Activated naive CD4-positive, alpha-beta T cell treated with anti-CD3 and anti-CD28 coated beads, Interleukin-2, amount 10 ng/mL, durations not matched to agents 7 days and 5 days (primary cell): ENCODE results near the gene CCDC88C.
A peak's percentile ranks its signal among the peaks of the same experiment; 100 is the strongest.

Experiments used
- CTCF ChIA-PET: fragments of 350-600 bp; sonication (Branson Sonifier 250); formaldehyde crosslinking; loops from one replicate; lab custom pipeline; 2021; ENCODE audit warnings: antibody characterized with exemption; lab: Charles Lee
- DNase-seq: peaks from one replicate; pipeline ENCODE4 v3.0.0-alpha.2; 2020
- H3K27ac Mint-ChIP-seq: one replicate; pipeline ENCODE4 v1.8.0; 2021; ENCODE audit warnings: mild to moderate bottlenecking, moderate library complexity, mixed read lengths
- H3K27me3 Mint-ChIP-seq: one replicate; pipeline ENCODE4 v1.8.0; 2021; ENCODE audit warnings: mild to moderate bottlenecking, mixed read lengths
- H3K36me3 Mint-ChIP-seq: one replicate; pipeline ENCODE4 v1.8.0; 2021; ENCODE audit warnings: mixed read lengths
- H3K4me1 Mint-ChIP-seq: one replicate; pipeline ENCODE4 v1.8.0; 2021; ENCODE audit warnings: mixed read lengths
- H3K4me3 Mint-ChIP-seq: one replicate; pipeline ENCODE4 v1.8.0; 2021; ENCODE audit warnings: mild to moderate bottlenecking, moderate library complexity, mixed read lengths
- H3K9me3 Mint-ChIP-seq: one replicate; pipeline ENCODE4 v1.8.0; 2021; ENCODE audit warnings: mixed read lengths

The CCDC88C gene

DNA sequence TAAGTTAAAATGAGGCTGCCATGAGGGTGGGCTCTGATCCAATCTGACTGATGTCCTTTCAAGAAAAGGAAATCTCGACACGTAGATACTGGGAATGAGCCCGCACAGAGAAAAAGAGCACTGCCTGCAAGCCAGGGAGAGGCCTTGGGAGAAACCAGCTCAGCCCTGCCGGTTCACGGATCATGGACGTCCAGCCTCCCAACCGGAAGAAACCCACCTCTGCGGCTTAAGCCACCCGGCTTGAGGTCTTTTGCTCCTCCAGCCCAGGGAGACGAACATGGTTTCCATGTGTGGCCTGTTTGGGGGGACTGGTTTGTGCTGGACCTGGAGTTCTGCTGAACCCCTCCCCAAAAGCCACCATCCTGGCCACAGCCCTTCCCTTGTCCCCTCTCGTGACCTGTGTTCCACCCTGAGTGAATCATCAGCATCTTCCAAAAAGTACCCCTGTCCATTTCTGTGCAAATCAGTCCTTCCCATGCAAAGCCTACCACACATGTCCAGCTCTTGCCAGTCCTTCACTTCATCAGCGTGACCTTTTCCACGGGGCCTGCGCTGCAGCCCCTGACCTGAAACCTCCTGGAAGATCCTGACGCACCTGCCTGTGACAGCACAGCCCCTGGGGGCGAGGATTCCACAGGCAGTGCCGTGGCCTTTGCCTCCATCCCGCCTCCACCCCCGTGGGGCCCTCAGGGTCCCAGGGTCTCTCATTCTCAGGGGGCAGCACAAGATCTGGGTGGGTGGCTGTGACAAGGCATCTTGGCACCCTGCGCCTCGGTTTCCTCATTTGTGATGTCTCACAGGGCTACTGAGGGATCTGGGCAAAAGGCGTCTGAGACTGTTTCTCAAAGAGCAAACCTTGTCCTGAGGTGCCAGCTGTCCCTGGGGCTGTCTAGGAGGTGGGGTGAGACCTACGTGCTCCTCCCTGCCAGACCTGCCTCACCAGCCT lies 121.5 kb downstream of the CCDC88C start:
- Mint-ChIP-seq H3K27ac (peak overlapping the region; percentile 28), H3K27me3 (no peaks in the 10 kb centered on the region), H3K4me1 (peaks cover 2% of the 10 kb centered on the region), H3K9me3 (no peaks in the 10 kb centered on the region), H3K4me3 (no peak overlapping the region), H3K36me3 (peaks cover 77% of the 10 kb centered on the region)
- CTCF ChIA-PET: interaction anchor here (0.6 to 1.3 kb wide), 2 partner anchors 10 to 506 kb away, joined by 3 to 5 read pairs; no protein-coding TSS in a partner anchor
- DNase-seq: no peak

DNA sequence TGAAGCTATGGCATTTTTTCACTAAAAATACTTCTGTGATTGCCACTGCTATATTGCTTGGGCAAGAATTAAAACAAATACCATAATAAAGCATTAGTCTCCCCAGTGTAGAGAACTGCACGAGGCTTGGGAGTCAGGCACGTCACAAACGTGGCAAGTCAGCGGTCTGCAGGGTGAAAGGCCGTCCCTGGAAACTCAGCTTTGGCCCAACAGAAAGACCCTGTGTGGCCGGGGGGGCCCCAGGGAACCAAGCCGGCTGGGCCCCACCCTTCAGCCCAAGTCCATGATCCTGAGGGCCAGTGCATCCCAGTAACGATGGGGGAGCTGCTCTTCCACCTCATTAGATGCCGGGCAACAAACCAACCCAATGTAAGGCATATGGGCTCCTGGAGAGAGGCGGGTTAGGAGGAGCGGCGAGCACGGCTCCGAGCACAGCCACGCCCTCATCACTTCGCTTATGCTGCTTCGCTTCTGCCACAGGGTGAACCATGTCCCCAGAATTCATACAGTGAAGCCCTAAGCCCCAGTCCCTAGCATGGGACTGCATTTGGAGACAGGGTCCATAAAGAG lies 122.3 kb downstream of the CCDC88C start:
- CTCF ChIA-PET: no interaction called here
- Mint-ChIP-seq H3K9me3 (no peaks in the 10 kb centered on the region), H3K4me1 (peaks cover 2% of the 10 kb centered on the region), H3K4me3 (no peak overlapping the region), H3K27ac (peak overlapping the region; percentile 28), H3K36me3 (peaks cover 76% of the 10 kb centered on the region), H3K27me3 (no peaks in the 10 kb centered on the region)
- DNase-seq: no peak

DNA sequence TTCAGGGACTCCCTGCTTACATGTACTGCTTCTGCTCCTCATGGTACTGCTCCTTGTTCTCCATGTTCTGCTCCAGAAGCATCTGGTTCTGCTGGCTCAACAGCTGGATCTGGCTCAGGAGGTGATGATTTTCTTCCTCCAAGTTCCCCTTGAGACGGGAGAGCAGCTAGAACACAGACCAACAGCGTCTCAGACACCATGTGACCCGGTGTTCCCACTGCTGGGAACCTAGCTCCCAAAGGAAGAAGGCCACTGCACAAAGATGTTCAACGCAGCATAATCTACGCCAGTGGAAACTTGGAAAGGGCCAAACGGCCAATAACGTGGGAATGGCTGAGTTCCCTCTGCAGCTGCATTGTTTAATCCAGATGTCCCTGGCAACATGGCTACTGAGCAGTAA lies 123.5 kb downstream of the CCDC88C start:
- Mint-ChIP-seq H3K9me3 (no peaks in the 10 kb centered on the region), H3K27ac (no peak overlapping the region), H3K27me3 (no peaks in the 10 kb centered on the region), H3K4me3 (no peak overlapping the region), H3K4me1 (peaks cover 2% of the 10 kb centered on the region), H3K36me3 (peaks cover 79% of the 10 kb centered on the region)
- CTCF ChIA-PET: no interaction called here
- DNase-seq: no peak

DNA sequence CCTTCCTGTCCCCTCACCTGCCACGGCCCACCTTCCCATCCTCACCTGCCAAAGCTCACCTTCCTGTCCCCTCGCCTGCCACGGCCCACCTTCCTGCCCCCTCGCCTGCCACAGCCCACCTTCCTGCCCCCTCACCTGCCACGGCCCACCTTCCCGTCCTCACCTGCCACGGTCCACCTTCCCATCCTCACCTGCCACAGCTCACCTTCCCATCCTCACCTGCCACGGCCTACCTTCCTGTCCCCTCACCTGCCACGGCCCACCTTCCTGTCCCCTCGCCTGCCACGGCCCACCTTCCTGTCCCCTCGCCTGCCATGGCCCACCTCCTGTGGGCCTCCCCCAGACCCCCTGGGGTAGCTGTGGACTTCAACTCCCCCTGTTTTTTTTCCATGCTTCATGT lies 124.3 kb downstream of the CCDC88C start:
- H3K27me3 Mint-ChIP-seq: no peaks in the 10 kb centered on the region
- no peak for DNase-seq
- H3K36me3 Mint-ChIP-seq: peaks cover 76% of the 10 kb centered on the region
- H3K27ac Mint-ChIP-seq: no peak overlapping the region
- H3K9me3 Mint-ChIP-seq: no peaks in the 10 kb centered on the region
- H3K4me1 Mint-ChIP-seq: peaks cover 2% of the 10 kb centered on the region
- CTCF ChIA-PET: interaction anchor here (0.8 kb wide), 1 partner anchor 132 kb away, joined by 3 read pairs; no protein-coding TSS in a partner anchor
- no peak overlapping the region for H3K4me3 Mint-ChIP-seq

DNA sequence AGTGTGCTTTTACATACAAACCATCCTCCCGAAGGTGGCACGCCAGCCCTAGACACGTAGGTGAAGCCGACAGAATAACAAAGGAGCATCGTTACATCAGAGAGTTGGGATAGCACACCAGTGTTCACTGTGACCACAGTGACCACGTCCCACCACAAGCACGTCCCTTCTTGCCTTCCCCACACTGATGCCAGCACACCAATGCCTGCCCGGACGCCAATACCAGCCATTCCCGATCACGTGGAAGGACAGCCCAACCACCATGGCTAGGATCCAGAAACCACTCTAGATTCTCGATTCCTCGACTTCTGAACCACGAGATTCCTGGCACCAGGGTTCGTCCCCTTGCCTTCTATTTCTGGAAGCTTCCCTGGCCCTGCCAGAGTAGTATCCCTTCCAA lies 125.1 kb downstream of the CCDC88C start:
- no peak overlapping the region for H3K4me3 Mint-ChIP-seq
- no peaks in the 10 kb centered on the region for H3K9me3 Mint-ChIP-seq
- H3K36me3 Mint-ChIP-seq: peaks cover 79% of the 10 kb centered on the region
- DNase-seq: no peak
- H3K27ac Mint-ChIP-seq: peak overlapping the region; percentile 17
- no peaks in the 10 kb centered on the region for H3K27me3 Mint-ChIP-seq
- H3K4me1 Mint-ChIP-seq: peaks cover 2% of the 10 kb centered on the region
- CTCF ChIA-PET: interaction anchor here (0.8 to 1.2 kb wide), 2 partner anchors 117 to 132 kb away, joined by 3 read pairs; no protein-coding TSS in a partner anchor

DNA sequence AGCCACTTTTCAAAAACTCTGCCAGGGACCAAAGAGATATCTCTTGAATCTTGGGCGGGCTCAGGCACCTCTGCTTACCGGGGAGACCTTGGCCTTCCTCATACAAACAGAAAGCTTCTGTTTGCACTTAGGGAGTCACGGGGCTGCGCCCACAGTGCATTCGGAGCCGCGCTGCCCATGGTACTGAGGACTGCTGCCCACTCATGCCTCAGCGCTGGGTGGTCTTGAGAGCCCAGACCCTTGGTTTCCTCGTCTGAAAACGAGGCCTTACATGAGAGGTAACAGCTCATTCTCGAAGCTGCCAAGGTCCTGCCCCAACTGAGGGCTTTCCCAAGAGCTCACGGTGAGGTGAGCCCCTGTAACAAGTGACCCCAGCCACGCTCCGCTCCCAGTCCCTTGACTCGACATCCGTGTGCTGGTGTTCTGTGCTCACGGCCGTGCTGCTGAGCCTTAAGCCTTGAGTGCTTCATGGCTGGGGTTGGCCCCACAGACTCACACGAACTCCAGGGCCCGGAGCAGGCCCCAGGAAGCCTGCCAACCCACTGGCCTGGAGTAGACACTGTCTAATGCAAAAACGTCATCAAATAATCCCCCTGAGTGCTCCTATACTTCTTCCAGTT lies 125.7 kb downstream of the CCDC88C start:
- no peaks in the 10 kb centered on the region for H3K9me3 Mint-ChIP-seq
- H3K36me3 Mint-ChIP-seq: peaks cover 76% of the 10 kb centered on the region
- no peak overlapping the region for H3K4me3 Mint-ChIP-seq
- peaks cover 2% of the 10 kb centered on the region for H3K4me1 Mint-ChIP-seq
- DNase-seq: no peak
- CTCF ChIA-PET: interaction anchor here (1.2 to 2.8 kb wide), 3 partner anchors 114 to 118 kb away, joined by 3 to 24 read pairs (median 3); no protein-coding TSS in a partner anchor
- peak overlapping the region; percentile 45 for H3K27ac Mint-ChIP-seq
- no peaks in the 10 kb centered on the region for H3K27me3 Mint-ChIP-seq

DNA sequence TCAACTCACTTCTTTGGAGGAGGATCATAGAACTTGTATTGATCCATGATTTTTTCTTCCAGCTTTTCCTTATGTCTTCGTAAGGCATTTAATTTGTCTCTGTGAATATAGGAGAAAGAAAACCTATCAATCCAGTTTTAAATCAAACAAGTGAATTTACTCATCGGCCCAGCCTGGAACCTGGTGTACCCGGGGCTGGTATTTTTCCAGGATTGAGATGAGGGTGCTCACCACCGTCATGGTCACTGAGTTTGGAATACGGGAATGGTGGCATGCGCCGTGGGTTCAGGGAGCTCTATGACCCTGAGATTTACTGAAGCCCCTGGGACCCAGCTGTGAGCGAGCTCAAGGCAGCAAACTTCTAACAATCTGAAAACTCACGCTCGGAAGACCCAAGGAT lies 126.6 kb downstream of the CCDC88C start:
- no peak for DNase-seq
- peak overlapping the region; percentile 45 for H3K27ac Mint-ChIP-seq
- H3K4me3 Mint-ChIP-seq: no peak overlapping the region
- no peaks in the 10 kb centered on the region for H3K9me3 Mint-ChIP-seq
- no peaks in the 10 kb centered on the region for H3K27me3 Mint-ChIP-seq
- CTCF ChIA-PET: interaction anchor here (1.2 to 2.8 kb wide), 2 partner anchors 113 to 117 kb away, joined by 3 to 24 read pairs; no protein-coding TSS in a partner anchor
- H3K36me3 Mint-ChIP-seq: peaks cover 76% of the 10 kb centered on the region
- peaks cover 8% of the 10 kb centered on the region for H3K4me1 Mint-ChIP-seq

DNA sequence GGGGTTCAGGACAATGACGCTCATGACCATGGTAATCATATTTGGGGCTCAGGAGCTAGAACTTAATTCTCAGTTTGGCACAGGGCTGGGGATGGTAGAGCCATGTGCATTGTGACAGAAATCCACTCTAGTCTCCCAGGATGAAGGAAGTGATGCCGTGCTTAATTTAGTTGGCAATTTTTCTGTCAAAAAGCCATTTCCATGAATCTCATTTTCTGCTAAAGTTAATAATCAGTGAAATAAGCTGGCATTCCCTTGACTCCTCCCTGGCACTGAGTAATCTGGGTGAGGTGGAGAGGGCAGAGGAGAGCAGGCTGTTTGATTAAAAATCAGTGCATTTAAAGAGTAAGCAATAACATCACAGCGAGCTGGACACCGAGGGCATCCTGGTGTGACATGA lies 128.2 kb downstream of the CCDC88C start:
- H3K36me3 Mint-ChIP-seq: peaks cover 80% of the 10 kb centered on the region
- H3K27ac Mint-ChIP-seq: no peak overlapping the region
- H3K27me3 Mint-ChIP-seq: no peaks in the 10 kb centered on the region
- H3K4me3 Mint-ChIP-seq: no peak overlapping the region
- peaks cover 19% of the 10 kb centered on the region for H3K4me1 Mint-ChIP-seq
- CTCF ChIA-PET: interaction anchor here (2.8 kb wide), 1 partner anchor 111 kb away, joined by 24 read pairs; no protein-coding TSS in a partner anchor
- no peaks in the 10 kb centered on the region for H3K9me3 Mint-ChIP-seq
- no peak for DNase-seq

DNA sequence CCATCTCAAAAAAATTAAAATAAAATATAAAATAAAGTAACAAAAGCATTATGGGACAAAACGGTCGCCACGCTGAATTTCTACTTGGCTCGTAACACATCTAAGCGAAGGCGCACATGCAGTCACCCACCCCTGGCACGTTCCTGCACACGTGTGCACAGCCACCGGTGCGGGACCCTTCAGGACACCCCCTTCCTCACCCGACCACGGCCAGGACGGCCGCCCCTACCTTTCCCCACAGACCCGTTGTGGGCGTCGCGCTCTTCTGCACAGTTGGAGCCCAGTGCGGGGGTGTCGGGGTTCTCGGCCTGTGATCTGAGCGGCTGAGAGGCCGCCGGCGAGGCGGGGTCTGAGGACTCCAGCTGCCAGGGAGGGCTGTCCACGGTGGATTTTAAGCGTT lies 128.7 kb downstream of the CCDC88C start:
- H3K27ac Mint-ChIP-seq: peak overlapping the region; percentile 49
- no peaks in the 10 kb centered on the region for H3K9me3 Mint-ChIP-seq
- peaks cover 81% of the 10 kb centered on the region for H3K36me3 Mint-ChIP-seq
- no peak for DNase-seq
- no peak overlapping the region for H3K4me3 Mint-ChIP-seq
- no peaks in the 10 kb centered on the region for H3K27me3 Mint-ChIP-seq
- H3K4me1 Mint-ChIP-seq: peaks cover 17% of the 10 kb centered on the region
- CTCF ChIA-PET: interaction anchor here (1.0 to 13.7 kb wide), 3 partner anchors 29 to 114 kb away, joined by 3 to 229 read pairs (median 24); no protein-coding TSS in a partner anchor

DNA sequence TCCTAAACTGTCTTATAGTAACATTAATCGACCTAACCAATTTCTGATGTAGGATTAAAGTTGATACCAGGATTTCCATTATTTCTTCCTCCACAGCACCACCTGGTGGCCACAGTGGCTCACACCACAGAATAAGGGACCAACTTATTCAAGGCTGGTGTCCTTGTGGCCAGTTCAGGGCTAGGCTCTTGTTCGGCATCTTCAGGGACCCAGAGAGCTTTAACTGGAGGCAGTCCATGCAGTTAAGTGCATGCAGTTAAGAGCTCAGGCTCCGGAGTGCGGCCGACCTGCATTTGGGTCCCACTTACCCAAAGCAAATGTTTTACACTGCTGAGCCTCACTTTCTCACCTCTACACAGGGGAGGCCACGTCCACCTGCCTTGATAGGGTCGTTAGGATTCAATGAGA lies 131.1 kb downstream of the CCDC88C start:
- Mint-ChIP-seq H3K27ac (peak overlapping the region; percentile 4), H3K4me3 (no peak overlapping the region), H3K27me3 (no peaks in the 10 kb centered on the region), H3K4me1 (peaks cover 19% of the 10 kb centered on the region), H3K36me3 (peaks cover 84% of the 10 kb centered on the region), H3K9me3 (no peaks in the 10 kb centered on the region)
- CTCF ChIA-PET: interaction anchor here (0.5 to 13.7 kb wide), 19 partner anchors 9 to 384 kb away, joined by 3 to 229 read pairs (median 5); partner anchors contain the start of genes CCDC88C and GPR68
- DNase-seq: peak; percentile 86

DNA sequence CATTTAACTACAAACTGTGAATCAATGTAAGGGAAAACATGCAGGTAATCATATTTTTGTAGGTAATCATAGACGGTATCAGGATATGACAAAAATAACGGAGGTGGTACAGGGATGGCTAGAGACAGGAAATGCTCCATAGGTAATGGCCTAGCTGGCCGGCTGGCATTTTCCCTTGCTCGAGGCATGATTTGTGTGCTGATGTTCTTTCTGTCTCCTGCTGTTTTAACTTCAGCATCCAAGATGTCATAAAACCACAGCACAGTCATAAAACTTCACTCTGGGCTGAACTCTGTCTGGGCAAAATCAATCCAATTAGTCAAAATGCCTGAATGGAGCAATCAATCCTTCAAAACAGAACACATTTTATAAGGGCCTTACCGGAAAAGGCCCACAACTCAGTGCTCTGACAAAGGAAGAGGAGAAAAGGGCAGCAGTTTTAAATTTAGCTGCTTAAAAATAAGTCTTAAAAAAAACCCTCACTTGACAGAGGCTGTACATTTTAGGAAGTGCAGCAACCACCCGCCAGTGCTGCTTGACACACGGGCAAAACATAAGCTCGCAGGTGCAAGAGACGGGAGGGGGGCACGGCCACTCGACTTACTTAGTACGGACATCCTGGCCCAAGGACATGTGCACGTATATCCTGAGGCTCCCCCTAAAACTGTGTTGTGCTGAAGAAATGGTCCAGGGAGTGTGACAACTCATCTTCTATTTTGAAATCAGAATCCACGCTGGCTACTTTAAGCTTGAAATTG lies 132.7 kb downstream of the CCDC88C start:
- no peak overlapping the region for H3K4me3 Mint-ChIP-seq

DNA sequence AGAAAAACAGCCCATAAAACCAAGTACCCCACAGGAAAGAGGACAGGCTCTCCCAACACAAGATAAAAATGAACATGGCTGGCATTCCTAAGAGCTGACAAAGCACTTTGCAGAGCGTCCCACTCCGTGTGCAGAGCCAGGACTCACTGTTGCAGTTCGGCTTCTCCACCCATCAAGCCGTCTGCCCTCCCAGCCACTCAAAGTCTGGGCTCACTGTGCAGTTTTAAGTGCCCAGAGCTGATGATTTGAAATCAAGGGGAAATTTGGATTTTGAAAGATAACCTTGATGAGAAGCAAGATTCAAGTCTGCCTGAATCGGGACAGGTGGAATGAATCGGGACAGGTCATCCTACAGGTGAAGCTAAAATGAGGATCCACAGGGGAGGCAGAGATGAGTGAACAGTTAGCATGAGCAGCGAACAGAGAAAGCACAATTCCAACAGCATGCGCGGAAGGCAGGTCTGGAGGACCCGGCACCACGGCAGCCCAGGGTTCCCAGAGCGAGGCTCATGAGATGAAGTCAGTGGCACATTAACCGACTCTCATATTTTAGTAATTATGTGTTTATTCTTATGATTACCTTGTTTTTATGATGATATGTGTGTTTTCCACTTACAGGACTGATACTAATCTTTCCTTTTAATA lies 133.4 kb downstream of the CCDC88C start:
- peaks cover 19% of the 10 kb centered on the region for H3K4me1 Mint-ChIP-seq
- CTCF ChIA-PET: interaction anchor here (13.7 kb wide), 1 partner anchor 110 kb away, joined by 229 read pairs; no protein-coding TSS in a partner anchor
- H3K4me3 Mint-ChIP-seq: no peak overlapping the region
- DNase-seq: no peak
- H3K9me3 Mint-ChIP-seq: no peaks in the 10 kb centered on the region
- no peaks in the 10 kb centered on the region for H3K27me3 Mint-ChIP-seq
- H3K36me3 Mint-ChIP-seq: peaks cover 75% of the 10 kb centered on the region
- peak overlapping the region; percentile 34 for H3K27ac Mint-ChIP-seq

More for the DNA sequence above, 132.7 kb downstream of the CCDC88C start:
- Mint-ChIP-seq H3K36me3 (peaks cover 75% of the 10 kb centered on the region), H3K27me3 (no peaks in the 10 kb centered on the region), H3K9me3 (no peaks in the 10 kb centered on the region), H3K27ac (peak overlapping the region; percentile 34), H3K4me1 (peaks cover 19% of the 10 kb centered on the region)
- no peak for DNase-seq
- CTCF ChIA-PET: interaction anchor here (1.3 to 13.7 kb wide), 9 partner anchors 8 to 383 kb away, joined by 3 to 229 read pairs (median 7); no protein-coding TSS in a partner anchor

DNA sequence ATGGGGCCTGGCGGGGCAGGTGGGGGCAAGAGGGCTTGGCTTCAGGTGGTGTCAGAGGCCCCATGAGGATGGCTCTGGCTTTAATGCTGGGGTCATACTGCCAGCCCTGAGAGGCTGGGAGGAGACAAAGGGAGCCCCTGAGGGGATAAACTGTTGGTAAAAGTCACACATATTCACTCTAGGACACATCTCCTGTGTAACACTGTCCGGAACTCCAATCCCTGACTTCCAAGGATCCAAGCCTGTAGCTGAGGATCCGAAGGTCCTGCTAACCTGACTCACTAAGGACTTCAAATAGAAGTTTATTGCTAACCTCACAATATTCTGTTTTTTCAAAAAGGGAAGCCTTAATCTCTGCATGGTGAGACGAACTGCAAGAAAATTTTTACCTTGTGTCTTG lies 134.0 kb downstream of the CCDC88C start:
- Mint-ChIP-seq H3K27me3 (no peaks in the 10 kb centered on the region), H3K36me3 (peaks cover 74% of the 10 kb centered on the region), H3K4me3 (no peak overlapping the region), H3K27ac (no peak overlapping the region), H3K4me1 (peaks cover 19% of the 10 kb centered on the region), H3K9me3 (no peaks in the 10 kb centered on the region)
- DNase-seq: no peak
- CTCF ChIA-PET: interaction anchor here (13.7 kb wide), 1 partner anchor 109 kb away, joined by 229 read pairs; no protein-coding TSS in a partner anchor
